GM19455 (cell line): ENCODE results near the gene PCDHB14.

Experiments
- ATAC-seq: cut with Tn5 transposase; IDR thresholded peaks from one replicate; pipeline ENCODE4 v1.9.1; 2021; ENCODE audit not compliant: unreplicated experiment

PCDHB14 gene

DNA sequence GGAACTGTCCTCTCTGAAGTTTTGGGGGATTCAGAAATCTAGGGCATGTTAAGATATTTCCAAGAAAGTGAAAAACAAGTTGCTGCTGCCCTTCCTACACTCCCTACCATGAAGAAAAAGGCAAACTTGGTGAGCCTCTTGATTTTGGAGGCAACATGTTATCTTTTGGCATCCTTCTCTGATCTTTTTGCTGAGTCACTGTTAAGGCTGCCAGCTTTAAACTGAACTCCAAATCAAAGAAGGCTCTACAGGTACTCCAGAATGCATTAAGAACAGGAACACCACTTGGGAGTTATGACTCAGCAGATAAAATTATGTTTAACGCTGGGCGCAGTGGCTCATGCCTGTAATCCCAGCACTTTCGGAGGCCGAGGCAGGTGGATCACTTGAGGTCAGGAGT, 46.1 kb downstream of the PCDHB14 start:
- no peak for ATAC-seq

DNA sequence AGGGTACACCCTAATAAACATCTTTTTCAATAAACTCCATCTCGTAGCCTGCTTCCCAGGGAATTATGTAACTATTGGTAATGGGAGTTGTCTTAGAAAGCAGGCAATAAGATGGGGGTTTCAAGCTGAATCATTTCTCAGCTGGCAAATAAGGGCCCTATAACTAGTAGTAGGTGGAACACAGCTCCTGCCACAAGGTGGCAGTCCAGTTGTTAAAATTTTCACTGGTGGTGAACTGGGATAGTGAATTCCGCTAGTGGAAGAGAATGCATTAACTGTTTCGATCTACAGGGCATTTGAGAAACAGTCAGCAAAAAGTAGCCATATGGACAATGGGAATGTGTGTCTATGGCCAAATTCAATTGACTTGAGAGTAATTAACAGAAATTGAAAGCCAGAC, 49.8 kb downstream of the PCDHB14 start:
- ATAC-seq, result no peak
